WTC11 (cell line): ENCODE data around the gene LOXL3. TPM values are rescaled to one million over a fixed set of nuclear protein-coding genes. Genes with fewer than 3 reads are reported as not detected.

Experiments
- ATAC-seq: fragments of 200-7000 bp; cut with Tn5 transposase; 2 replicates; pipeline ENCODE4 v1.10.0; 2021; ENCODE audit warnings: mild to moderate bottlenecking, moderate library complexity
- CTCF ChIA-PET: fragments of 300-600 bp; sonication (Branson Sonifier 250); formaldehyde crosslinking; loops from one replicate; lab custom pipeline; 2021; ENCODE audit warnings: antibody characterized with exemption; lab: Charles Lee
- POLR2A ChIA-PET: fragments of 350-600 bp; sonication (Branson Sonifier 250); formaldehyde crosslinking; loops from one replicate; lab custom pipeline; 2021; ENCODE audit warnings: antibody characterized with exemption; lab: Charles Lee
- DNase-seq: peaks from one replicate; pipeline ENCODE4 v3.0.0; 2021; ENCODE audit warnings: low spot score
- H3K27ac Mint-ChIP-seq: 2 replicates; pipeline ENCODE4 v1.8.0; 2021; ENCODE audit warnings: mixed read lengths
- H3K27me3 Mint-ChIP-seq: 2 replicates; pipeline ENCODE4 v1.8.0; 2021; ENCODE audit warnings: low read depth, mild to moderate bottlenecking, moderate library complexity, mixed read lengths
- H3K36me3 Mint-ChIP-seq: 2 replicates; pipeline ENCODE4 v1.8.0; 2021; ENCODE audit warnings: mixed read lengths
- H3K4me1 Mint-ChIP-seq: 2 replicates; pipeline ENCODE4 v1.8.0; 2022; ENCODE audit warnings: mixed read lengths
- H3K4me3 Mint-ChIP-seq: 2 replicates; pipeline ENCODE4 v1.8.0; 2021; ENCODE audit warnings: mild to moderate bottlenecking, moderate library complexity, mixed read lengths
- H3K9me3 Mint-ChIP-seq: 2 replicates; pipeline ENCODE4 v1.8.0; 2021; ENCODE audit warnings: mixed read lengths
- E2F4 ChIP-seq: sonication (generic); formaldehyde crosslinking; IDR thresholded peaks from 2 replicates; pipeline ENCODE4 v1.8.1; 2022; ENCODE audit warnings: low read depth, mild to moderate bottlenecking, moderate library complexity, missing genetic modification reagents, borderline replicate concordance
- FOXJ3 ChIP-seq: sonication (generic); formaldehyde crosslinking; IDR thresholded peaks from 2 replicates; pipeline ENCODE4 v1.9.0; 2021; ENCODE audit warnings: missing genetic modification reagents, mild to moderate bottlenecking, borderline replicate concordance
- SP1 ChIP-seq: sonication (generic); formaldehyde crosslinking; conservative IDR thresholded peaks from 2 replicates; pipeline ENCODE4 v1.8.1; 2022; ENCODE audit warnings: missing genetic modification reagents
- STAT6 ChIP-seq: sonication (generic); formaldehyde crosslinking; conservative IDR thresholded peaks from 2 replicates; pipeline ENCODE4 v1.8.1; 2023; ENCODE audit warnings: mild to moderate bottlenecking, low read depth, missing genetic modification reagents, moderate library complexity
- ZNF263 ChIP-seq: sonication (generic); formaldehyde crosslinking; IDR thresholded peaks from 2 replicates; pipeline ENCODE4 v1.8.1; 2022; ENCODE audit warnings: low read depth, mild to moderate bottlenecking, moderate library complexity, missing genetic modification reagents
- ZNF423 ChIP-seq: fragments of 250-450 bp; sonication (Bioruptor Pico); IDR thresholded peaks from 2 replicates; pipeline ENCODE4 v2.1.2; 2022; ENCODE audit warnings: mild to moderate bottlenecking, moderate library complexity
- ZNF532 ChIP-seq: fragments of 250-450 bp; sonication (Bioruptor Pico); IDR thresholded peaks from 2 replicates; pipeline ENCODE4 v1.9.0; 2021; ENCODE audit warnings: mild to moderate bottlenecking, borderline replicate concordance
- total RNA-seq: library from RNA; stranded (reverse); gene quantifications from 3 replicates; pipeline ENCODE4 v1.2.3, GENCODE V29; 2021
- TF ChIP-seq, protein P1 (sequence below): sonication (generic); formaldehyde crosslinking; IDR thresholded peaks from 2 replicates; pipeline ENCODE4 v1.8.0; 2022; ENCODE audit warnings: mild to moderate bottlenecking, missing genetic modification reagents
- TF ChIP-seq, protein P2 (sequence below): sonication (generic); formaldehyde crosslinking; IDR thresholded peaks from 2 replicates; pipeline ENCODE4 v1.8.1; 2023; ENCODE audit warnings: mild to moderate bottlenecking, moderate library complexity, missing genetic modification reagents

Gene LOXL3
- total RNA-seq, 1 experiment from 2014 or later = 21.1 TPM

DNA sequence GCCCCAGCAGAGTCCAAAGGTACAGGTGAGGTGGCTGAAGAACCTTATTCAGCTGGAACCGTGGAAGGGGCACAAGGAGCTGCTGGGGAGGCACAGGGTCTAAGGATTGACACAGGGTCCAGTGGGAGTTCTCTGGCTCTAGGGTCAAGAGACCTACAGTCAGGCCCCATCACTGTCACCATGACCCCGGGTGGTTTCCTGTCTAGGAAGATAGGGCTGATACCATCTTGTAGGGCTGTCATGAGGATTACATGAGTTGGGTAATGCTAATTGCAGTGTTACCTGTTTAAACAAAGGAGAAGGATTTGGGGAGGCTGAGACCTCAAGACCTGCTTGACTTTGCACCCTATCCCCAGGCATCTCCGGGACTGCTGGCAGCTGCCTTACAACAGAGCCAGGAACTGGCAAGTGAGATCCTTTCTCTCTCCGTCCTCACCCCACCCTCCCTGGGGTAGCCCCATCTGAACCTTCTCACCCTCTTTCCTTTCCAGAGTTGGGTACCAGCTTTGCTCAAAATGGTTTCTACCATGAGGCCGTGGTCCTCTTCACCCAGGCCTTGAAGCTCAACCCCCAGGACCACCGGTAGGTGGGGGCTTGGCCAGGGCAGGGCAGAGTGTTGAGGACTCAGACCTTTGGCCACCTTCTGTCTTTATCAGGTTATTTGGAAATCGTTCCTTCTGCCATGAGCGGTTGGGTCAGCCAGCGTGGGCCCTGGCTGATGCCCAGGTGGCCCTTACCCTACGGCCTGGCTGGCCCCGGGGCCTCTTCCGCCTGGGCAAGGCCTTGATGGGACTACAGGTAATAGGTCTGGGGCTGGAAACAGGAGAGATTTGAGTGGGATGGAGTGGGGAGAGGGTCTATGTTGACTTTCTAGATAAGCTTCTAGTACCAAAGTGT is 61.8 kb downstream of the LOXL3 start:
- POLR2A ChIA-PET = no interaction called here
- H3K27me3 Mint-ChIP-seq = peaks cover 28% of the 10 kb centered on the region
- peaks cover 40% of the 10 kb centered on the region for H3K36me3 Mint-ChIP-seq

More for the DNA sequence above, 61.8 kb downstream of the LOXL3 start:
- TF ChIP-seq ZNF263 (CRISPR knock-in tag) (no peak), STAT6 (CRISPR knock-in tag) (no peak), FOXJ3 (CRISPR knock-in tag) (no peak), SP1 (CRISPR knock-in tag) (no peak), ZNF532 (no peak), E2F4 (CRISPR knock-in tag) (no peak), ZNF423 (CRISPR knock-in tag) (no peak)
- TF ChIP-seq, protein P1, sequence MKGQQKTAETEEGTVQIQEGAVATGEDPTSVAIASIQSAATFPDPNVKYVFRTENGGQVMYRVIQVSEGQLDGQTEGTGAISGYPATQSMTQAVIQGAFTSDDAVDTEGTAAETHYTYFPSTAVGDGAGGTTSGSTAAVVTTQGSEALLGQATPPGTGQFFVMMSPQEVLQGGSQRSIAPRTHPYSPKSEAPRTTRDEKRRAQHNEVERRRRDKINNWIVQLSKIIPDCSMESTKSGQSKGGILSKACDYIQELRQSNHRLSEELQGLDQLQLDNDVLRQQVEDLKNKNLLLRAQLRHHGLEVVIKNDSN (CRISPR knock-in tag) = no peak
- TF ChIP-seq, protein P2, sequence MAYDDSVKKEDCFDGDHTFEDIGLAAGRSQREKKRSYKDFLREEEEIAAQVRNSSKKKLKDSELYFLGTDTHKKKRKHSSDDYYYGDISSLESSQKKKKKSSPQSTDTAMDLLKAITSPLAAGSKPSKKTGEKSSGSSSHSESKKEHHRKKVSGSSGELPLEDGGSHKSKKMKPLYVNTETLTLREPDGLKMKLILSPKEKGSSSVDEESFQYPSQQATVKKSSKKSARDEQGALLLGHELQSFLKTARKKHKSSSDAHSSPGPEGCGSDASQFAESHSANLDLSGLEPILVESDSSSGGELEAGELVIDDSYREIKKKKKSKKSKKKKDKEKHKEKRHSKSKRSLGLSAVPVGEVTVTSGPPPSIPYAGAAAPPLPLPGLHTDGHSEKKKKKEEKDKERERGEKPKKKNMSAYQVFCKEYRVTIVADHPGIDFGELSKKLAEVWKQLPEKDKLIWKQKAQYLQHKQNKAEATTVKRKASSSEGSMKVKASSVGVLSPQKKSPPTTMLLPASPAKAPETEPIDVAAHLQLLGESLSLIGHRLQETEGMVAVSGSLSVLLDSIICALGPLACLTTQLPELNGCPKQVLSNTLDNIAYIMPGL (CRISPR knock-in tag) = no peak
- Mint-ChIP-seq H3K9me3 (no peaks in the 10 kb centered on the region), H3K4me1 (no peaks in the 10 kb centered on the region), H3K4me3 (no peak overlapping the region), H3K27ac (no peak overlapping the region)
- CTCF ChIA-PET = no interaction called here
- DNase-seq (no peak), ATAC-seq (no peak)
